ENCODE data around the gene EP400.

DNA sequence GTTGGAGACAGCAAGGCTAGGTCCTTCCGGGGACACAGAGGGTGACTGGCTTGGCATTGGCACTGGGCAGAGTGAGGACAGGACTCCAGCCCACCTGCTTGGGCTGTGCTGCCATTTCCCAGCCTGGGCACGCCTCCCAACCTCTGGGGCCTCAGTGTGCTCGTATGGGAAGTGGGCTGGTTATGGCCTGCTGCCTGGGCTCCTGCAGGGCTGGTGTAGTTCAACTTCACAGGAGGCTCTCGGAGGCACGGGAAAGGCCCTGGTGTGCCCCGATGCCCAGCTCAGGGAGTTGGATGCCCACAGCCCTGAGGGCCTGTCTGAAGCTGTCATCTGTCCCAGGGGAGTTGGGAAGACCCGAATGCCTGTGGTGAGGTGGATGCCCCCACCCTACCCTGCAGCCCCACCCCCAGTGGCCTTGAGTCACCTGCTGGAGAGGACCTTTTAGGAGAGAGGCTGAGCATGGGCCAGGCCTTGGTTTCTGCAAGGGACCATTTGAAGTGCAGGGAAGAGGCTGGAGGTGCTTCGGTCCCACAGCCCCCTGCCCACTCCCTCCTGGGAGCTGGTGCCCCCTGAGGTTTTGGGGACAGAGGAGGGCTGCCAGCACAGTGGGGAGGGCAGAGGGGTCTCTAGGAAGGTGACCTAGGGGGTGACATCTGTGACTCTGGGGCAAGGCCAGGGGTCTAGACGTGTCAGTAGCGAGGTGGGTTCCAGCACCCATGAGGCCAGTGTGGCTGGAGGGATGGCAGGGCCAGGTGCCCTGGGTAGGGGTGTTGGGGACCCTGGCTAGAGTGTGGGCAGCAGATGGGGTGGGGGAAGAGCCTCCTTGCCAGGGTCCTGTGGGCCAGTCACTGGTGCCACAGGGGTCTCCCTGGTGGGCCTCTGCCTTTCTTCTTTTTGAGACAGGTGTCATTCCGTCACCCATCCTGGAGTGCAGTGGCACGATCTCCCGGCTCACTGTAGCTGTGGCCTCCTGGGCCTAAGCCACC is 46.2 kb upstream of the EP400 start:
- TF ChIP-seq, protein P1, sequence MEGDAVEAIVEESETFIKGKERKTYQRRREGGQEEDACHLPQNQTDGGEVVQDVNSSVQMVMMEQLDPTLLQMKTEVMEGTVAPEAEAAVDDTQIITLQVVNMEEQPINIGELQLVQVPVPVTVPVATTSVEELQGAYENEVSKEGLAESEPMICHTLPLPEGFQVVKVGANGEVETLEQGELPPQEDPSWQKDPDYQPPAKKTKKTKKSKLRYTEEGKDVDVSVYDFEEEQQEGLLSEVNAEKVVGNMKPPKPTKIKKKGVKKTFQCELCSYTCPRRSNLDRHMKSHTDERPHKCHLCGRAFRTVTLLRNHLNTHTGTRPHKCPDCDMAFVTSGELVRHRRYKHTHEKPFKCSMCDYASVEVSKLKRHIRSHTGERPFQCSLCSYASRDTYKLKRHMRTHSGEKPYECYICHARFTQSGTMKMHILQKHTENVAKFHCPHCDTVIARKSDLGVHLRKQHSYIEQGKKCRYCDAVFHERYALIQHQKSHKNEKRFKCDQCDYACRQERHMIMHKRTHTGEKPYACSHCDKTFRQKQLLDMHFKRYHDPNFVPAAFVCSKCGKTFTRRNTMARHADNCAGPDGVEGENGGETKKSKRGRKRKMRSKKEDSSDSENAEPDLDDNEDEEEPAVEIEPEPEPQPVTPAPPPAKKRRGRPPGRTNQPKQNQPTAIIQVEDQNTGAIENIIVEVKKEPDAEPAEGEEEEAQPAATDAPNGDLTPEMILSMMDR (IDR thresholded peaks at IDR 0.05) = no peak
- TF ChIP-seq POLR2A (IDR thresholded peaks at IDR 0.05) (no peak), EP300 (IDR thresholded peaks at IDR 0.05) (no peak)
